GM21619 (cell line): Measurements from ENCODE around the gene RAPGEFL1.
"Not testable (repeated sequence)": the region's sequence is repeated elsewhere in the genome, so short reads cannot be mapped to it uniquely, and the experiment has no call there.

ENCODE experiments used
- ATAC-seq: cut with Tn5 transposase; IDR thresholded peaks from one replicate; pipeline ENCODE4 v1.9.1; 2021; ENCODE audit not compliant: unreplicated experiment

RAPGEFL1 gene, protein sequence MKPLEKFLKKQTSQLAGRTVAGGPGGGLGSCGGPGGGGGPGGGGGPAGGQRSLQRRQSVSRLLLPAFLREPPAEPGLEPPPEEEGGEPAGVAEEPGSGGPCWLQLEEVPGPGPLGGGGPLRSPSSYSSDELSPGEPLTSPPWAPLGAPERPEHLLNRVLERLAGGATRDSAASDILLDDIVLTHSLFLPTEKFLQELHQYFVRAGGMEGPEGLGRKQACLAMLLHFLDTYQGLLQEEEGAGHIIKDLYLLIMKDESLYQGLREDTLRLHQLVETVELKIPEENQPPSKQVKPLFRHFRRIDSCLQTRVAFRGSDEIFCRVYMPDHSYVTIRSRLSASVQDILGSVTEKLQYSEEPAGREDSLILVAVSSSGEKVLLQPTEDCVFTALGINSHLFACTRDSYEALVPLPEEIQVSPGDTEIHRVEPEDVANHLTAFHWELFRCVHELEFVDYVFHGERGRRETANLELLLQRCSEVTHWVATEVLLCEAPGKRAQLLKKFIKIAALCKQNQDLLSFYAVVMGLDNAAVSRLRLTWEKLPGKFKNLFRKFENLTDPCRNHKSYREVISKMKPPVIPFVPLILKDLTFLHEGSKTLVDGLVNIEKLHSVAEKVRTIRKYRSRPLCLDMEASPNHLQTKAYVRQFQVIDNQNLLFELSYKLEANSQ

DNA sequence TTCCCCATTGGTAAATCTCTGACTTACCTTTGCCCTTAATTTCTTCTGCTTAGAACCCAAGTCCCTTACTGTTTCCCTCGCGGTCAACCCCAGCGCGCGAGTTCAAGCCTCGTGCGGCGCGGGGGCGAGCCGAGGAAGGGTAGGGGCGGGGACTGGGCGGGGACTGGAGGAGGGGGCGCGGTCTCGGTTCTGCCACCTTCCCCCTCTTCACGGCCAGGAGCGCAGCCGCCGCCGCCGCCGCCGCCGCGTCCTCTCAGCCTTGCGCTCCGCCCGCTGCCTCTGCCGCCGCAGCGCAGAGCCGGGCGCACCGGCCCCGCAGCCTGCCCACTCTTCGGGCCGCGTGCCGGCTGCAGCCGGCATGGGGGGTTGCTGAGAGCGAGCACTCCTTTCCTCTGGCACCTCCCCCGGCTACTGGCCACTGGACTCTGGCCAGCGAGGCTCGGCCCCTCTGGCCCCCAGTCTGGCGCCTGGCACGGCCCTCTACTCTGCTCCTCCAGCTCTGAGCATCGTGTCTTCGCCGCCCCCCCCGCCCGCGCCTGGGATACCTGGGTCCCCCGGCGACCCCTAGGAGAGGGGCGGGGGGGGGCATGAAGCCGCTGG lies at the start of gene RAPGEFL1:
TSS of gene RAPGEFL1 (plus strand) at position 196 of the 600 bp plus-strand sequence. CDS start at position 588, 392 bp downstream.
- ATAC-seq = no peak

DNA sequence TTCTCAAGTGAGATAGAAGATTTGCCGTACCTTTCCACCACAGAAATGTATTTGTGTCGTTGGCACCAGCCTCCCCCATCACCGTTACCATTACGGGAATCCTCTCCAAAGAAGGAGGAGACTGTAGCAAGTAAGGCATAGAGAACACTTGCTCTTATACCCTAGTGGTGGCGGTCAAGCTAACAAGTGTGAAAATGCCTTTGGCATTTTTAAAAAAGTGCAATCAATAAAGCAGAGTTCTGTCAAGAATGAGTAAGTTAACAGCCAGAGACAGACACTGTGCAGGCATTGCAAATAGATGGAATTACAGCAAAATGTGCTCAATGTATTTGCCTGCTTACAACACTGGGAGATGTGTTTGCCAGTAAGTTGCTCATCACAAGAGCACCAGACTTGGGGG lies 47.8 kb upstream of the RAPGEFL1 start:
- ATAC-seq = no peak

DNA sequence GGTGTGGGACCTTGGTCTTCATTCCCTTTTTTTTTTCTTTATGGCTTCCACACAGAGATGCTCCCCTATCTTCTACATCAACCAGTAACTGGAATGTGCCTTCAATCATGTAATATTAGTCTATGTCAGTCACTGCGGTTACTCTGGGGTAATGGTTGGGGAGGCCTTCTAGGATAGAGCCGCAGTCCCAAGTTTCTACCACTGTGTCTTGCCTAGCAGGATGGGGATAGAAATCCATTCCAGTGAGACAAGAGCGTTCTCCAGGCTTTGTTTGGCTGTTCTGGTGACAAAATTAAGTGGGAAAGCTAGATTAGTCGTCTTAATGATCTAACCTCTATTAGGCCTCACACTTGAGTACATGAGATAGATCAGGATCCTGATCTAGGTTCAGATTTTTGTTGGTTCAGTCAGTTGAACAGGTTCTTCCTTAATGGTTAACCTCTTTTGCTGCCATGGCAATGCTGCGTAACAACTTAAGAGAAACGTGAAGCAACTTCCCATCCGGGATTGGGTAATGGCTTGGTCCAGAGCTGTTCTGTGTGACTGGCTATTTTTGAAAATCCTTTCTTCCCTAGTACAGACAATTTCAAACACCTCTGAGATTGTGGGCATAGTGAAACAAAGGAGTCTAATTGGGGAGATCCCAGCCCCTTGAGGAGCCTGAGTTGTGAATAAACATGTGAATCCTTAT lies 46.8 kb upstream of the RAPGEFL1 start:
- no peak for ATAC-seq

DNA sequence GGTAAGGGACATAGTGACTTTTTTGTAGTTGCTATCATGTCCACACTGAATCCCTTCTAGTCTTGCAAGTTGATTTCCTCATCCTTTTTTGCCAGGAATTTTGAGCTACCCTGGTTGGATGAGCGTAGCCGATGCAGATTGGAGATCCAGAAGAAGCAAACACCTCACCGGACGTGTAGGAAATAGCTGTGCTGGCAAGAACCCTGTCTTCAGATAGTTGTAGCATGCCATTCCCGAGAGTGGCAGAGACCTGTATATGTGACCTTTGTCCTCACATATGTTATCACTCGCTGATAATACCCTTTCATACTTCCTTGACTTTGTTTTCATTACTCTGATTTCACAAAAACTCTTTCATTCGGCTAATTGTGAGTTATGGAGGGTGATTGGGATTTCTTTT lies 43.1 kb upstream of the RAPGEFL1 start:
- no peak for ATAC-seq

DNA sequence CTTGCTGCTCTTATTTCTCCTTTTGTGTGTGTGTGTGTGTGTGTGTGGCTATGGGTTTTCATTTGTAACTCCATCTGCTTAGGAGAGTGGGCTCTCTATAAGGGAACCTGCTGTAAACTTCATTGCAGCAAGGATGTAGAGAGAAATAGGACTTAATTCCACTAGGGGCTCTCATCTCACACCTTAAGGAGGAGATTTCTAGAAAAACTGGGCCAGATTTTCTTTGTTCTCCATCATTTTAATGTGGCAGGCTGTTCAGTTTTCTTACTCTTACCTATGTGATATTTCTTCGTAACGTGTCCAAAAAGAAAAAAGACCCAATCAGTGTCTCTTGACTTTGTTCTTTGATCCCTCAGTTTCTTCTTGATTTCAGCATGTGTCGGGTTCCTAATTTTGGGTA lies 41.5 kb upstream of the RAPGEFL1 start:
- no peak for ATAC-seq

DNA sequence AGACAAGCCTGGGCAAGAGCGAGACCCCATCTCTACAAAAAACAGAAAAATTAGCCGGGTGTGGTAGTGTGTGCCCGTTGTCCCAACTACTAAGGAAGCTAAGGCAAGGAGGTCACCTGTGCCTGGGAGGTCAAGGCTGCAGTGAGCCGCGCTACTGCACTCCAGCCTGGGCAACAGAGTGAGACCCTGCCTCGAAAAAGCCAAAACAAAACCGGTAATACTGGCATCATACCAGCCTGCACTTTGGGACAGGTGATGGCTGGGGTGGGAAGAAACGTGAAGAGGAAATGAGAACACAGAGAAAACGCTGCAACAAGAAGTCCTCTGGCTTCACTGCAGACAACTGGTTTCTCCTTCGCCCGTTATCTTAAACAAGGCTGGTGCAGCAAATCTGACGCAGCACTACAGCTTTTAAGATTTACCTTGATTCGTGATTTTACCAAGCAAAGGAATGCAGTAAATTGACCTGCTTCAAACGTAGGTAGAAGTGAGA lies 37.7 kb upstream of the RAPGEFL1 start:
- peak; percentile 14 for ATAC-seq

DNA sequence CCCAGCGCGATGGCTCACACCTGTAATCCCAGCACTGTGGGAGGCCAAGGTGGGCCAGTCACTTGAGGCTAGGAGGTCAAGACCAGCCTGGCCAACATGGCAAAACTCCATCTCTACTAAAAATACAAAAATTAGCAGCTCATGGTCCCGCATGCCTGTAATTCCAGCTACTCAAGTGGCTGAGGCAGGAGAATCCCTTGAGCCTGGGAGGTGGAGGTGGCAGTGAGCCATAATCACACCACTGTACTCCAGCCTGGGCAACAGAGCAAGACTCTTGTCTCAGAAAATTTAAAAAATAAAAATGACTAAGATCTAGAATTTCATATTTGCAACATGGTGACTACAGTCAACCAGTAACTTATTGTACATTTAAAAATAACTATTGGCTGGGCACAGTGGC lies 34.1 kb upstream of the RAPGEFL1 start:
- ATAC-seq = not testable (repeated sequence)

DNA sequence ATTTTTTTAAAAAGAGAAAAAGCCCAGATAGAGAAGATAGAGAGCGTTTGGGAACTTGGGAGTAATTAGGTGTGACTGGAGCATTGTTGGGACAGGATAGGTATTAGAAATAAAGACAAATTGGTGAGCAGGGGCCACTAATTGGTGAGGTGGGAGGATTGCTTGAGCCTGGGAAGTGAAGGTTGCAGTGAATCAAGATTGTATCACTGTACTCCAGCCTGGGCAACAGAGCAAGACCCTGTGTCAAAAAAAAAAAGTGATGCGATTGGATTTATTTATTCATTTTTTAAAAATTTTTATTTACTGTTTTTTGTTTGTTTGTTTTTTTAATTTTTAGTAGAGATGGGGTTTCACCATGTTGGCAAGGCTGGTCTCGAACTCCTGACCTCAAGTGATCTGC lies 31.8 kb upstream of the RAPGEFL1 start:
- no peak for ATAC-seq

DNA sequence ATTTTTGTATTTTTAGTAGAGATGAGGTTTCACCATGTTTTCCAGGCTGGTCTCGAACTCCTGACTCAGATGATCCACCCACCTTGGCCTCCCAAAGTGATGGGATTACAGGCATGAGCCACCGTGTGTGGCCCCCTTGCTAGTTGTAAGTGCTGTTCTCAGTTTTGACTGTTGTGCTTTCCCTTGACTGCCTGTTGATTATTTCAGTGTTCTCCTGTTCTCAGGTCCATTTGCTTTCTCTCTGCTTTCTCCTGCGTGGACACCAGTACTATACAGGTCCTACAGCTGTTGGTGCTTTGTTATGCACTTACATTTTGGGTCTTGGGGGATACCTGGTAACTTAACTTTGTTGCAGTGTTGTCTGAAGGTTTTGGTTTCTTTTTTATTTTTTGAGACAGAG lies 28.7 kb upstream of the RAPGEFL1 start:
- ATAC-seq = no peak

DNA sequence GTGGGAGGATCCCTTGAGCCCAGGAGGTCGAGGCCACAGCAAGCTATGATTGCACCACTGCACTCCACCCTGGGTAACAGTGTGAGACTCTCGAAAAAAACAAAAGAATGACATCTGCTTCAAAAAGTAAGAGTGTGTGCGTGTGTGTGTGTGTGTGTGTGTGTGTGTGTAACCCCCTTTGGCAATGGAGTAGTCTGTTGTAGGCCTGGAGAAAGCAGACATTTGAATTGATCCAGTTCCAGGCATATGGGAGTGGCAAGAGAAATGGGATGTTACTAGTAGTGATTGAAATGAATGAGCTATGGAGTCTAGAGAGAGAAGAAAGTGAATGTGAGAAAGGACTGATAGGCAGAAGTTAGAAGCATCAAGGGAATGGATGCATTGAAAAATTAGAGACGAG lies 27.0 kb upstream of the RAPGEFL1 start:
- ATAC-seq = no peak

DNA sequence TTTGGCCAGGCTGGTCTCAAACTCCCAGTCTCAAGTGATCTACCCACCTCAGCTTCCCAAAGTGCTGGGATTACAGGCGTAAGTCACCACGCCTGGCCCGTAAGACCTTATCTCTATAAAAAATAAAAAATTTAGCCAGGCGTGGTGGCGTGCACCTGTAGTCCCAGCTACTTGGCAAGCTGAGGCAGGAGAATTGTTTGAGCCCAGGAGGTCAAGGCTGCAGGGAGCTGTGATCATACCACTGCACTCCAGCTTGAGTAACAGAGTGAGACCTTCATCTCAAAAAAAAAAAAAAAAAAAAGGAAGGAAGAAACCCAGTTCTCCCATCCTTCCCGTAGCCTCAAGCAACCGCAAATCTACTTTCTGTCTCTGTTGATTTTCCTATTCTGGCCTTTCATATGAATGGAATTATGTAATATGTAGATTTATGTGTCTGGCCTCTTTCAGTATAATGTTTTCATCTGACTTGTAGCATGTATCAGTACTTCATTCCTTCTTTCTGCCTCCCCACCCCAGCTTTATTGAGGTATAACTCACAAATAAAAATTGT lies 25.8 kb upstream of the RAPGEFL1 start:
- ATAC-seq = no peak

DNA sequence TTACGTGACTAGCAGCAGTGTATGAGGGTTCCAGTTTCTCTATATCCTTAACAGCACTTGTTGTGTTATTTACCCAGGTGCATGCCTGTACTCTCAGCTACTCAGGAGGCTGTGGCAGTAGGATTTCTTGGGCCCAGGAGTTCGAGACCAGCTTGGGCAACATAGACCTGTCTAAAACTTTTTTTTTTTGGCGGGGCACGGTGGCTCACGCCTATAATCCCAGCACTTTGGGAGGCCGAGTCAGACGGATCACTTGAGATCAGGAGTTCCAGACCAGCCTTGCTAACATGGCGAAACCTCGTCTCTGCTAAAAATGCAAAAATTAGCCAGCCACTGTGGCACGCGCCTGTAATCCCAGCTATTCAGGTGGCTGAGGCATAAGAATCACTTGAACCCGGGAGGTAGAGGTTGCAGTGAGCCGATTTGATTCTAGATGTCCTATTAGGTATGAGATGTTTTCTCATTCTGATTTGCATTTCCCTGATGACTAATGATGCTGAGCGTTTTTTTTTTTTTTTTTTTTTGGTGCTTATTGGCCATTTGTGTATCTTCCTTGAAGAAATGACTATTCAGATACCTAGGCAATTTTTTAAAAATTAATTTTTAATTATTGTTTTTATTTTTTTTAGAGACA lies 23.6 kb upstream of the RAPGEFL1 start:
- no peak for ATAC-seq

DNA sequence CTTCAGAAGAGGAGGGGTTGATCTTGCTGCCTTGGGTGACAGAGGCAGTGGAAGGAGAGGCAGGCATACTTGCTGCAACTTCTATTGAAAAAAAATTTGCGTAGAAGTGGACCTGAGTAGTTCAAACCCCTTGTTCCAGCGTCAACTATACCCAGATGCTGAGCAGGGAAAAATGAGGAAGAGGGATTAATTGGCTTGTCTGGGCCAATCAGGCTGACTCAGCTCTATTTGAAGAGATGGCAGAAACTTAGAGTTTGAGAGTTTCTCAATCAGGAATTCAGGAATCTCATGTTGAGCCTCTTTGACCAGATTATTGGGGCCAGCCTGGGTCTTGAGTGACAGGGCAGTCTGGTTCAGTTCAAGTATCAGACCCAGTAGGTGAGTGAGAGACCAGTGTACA lies 19.3 kb upstream of the RAPGEFL1 start:
- ATAC-seq = no peak

DNA sequence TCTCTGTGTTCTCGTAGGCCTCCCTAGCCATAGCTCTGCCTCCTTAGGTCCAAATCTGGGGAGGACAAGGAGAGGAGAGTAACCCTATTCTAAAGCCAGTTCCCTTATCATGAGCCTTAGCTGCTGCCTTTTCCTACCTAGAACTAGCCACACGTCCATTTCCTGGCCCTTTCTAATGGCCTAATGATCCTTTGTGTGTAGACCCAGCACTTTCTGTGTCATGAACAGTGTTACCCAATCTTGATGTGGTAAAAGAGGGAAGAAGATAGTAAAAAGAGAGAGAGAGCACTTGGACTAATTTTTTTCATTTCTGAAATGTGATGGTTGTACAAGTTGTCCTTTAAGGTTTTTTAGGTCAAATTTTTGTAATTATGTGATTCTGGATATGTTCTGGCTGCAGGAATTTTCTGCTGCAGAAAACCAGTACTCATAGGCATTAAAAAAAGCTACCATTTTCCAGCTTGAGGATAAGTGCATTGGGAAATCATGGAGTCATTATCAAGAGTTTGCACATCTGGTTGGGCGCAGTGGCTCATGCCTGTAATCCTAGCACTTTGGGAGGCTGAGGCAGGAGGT lies 18.7 kb upstream of the RAPGEFL1 start:
- no peak for ATAC-seq

DNA sequence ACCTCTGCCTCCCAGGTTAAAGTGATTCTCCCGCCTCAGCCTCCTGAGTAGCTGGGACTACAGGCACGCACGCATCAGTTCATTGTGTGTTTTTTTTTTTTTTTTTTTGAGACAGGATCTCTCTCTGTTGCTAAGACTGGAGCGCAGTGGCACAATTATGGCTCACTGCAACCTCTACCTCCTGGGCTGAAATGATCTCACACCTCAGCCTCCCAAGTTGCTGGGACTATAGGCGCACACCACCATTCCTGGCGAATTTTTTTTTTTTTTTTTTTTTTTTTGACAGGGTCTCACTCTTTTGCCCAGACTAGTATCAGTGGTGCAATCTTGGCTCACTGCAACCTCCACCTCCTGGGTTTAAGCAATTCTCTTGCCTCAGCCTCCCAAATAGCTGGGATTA lies 17.8 kb upstream of the RAPGEFL1 start:
- no peak for ATAC-seq

DNA sequence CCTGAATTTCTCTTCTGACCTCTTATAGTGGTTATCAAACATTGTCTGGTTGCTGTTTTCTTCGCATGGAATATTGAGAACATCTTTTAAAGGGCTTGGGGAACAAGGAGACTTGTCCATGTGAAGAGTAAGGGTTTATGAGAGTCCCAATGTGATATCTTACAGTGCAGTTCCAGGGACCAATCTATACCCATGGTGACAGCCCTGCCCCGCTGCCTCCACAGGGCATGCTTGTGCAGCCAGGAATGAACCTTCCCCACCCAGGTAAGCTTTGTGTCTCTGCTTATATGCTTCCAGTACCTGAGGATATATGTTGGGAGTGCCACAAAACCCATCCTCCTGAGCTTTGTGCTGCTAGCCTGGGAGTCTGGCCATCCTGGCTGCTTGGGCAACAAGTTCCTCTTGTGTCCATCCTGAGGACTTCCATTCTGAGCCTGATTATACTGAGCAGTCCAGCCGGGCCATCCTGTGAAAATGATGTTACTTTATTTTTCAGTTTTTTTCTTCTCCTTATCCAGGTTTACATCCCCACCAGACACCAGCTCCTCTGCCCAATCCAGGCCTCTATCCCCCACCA lies 9.5 kb upstream of the RAPGEFL1 start:
- no peak for ATAC-seq

DNA sequence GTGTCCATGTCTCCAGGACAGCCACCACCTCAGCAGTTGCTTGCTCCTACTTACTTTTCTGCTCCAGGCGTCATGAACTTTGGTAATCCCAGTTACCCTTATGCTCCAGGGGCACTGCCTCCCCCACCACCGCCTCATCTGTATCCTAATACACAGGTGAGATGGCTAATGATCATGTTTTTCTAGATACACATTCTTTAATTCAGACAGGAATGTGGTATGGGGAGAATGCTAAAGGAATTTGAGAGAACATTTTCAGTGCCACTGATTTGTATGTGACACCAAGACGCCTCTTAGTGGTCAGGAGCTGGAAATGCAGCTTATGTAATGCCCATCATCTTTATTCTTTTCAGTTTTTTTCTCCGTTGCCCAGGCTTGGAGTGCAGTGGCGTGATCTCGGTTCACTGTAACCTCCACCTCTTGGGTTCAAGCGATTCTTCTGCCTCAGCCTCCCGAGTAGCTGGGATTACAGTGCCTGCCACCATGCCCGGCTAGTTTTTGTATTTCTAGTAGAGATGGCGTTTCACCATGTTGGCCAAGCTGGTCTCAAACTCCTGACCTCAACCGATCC lies 8.9 kb upstream of the RAPGEFL1 start:
- ATAC-seq = no peak

DNA sequence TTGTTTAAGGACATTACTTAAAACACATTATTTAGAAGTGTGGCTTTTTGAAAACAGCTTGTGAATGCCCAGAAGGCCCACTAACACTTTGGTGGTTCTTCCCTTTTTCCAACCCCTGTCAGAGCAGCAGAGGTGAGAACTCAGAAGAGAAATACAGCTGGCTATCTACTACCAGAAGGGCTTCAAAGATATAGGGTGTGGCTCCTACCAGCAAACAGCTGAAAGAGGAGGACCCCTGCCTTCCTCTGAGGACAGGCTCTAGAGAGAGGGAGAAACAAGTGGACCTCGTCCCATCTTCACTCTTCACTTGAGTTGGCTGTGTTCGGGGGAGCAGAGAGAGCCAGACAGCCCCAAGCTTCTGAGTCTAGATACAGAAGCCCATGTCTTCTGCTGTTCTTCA lies 6.9 kb upstream of the RAPGEFL1 start:
- ATAC-seq = no peak

DNA sequence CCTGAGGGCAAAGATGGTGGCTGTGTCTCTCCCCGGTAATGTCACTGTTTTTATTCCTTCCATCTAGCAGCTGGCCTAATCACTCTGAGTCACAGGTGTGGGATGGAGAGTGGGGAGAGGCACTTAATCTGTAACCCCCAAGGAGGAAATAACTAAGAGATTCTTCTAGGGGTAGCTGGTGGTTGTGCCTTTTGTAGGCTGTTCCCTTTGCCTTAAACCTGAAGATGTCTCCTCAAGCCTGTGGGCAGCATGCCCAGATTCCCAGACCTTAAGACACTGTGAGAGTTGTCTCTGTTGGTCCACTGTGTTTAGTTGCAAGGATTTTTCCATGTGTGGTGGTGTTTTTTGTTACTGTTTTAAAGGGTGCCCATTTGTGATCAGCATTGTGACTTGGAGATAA lies 5.5 kb upstream of the RAPGEFL1 start:
- no peak for ATAC-seq
